Esophagus squamous epithelium (tissue), 5 donors: Measurements from ENCODE around the gene PKP1. TPM values are rescaled to one million over a fixed set of nuclear protein-coding genes. Genes with fewer than 3 reads are reported as not detected.

Experiments
- DNase-seq: peaks from one replicate; lab custom pipeline; 2025; lab: John Stamatoyannopoulos, UW
- H3K27ac ChIP-seq, 4 donors: fragments of 200-600 bp; sonication (generic); one replicate each; pipeline ENCODE4 v1.5.1; 2016 to 2019; ENCODE audit warnings: mild to moderate bottlenecking in 1 of 4
- H3K27me3 ChIP-seq, 4 donors: fragments of 200-600 bp; sonication (generic); 1 replicate in 3 of 4; 2 replicates in 1 of 4; pipeline versions ENCODE4 v1.5.1 to v1.6.0; 2017 to 2021; ENCODE audit warnings: antibody characterized with exemption in 1 of 4
- H3K36me3 ChIP-seq, 3 donors: fragments of 200-600 bp; sonication (generic); one replicate each; pipeline ENCODE4 v1.5.1; 2016 to 2019
- H3K4me1 ChIP-seq, 3 donors: fragments of 200-600 bp; sonication (generic); one replicate each; pipeline ENCODE4 v1.5.1; 2017 to 2019
- H3K4me3 ChIP-seq, 4 donors: fragments of 200-600 bp; sonication (generic); 1 replicate in 3 of 4; 2 replicates in 1 of 4; pipeline ENCODE4 v1.5.1; 2016 to 2019; ENCODE audit warnings: mild to moderate bottlenecking in 2 of 4, moderate library complexity in 1 of 4
- H3K9me3 ChIP-seq, 3 donors: fragments of 200-600 bp; sonication (generic); one replicate each; pipeline ENCODE4 v1.5.1; 2016 to 2019
- CTCF ChIP-seq, 6 experiments: fragments of 450-650 bp in 4 of 6; fragments of 200-600 bp in 2 of 6; sonication (generic) in 2 of 6; IDR thresholded peaks; one replicate each; pipeline ENCODE4 v1.5.1; 2016 to 2019; ENCODE audit warnings: antibody characterized with exemption in 6 of 6, mild to moderate bottlenecking in 4 of 6, moderate library complexity in 4 of 6
- POLR2A ChIP-seq, 4 donors: fragments of 450-650 bp; IDR thresholded peaks; one replicate each; pipeline ENCODE4 v1.6.1; 2017; ENCODE audit warnings: antibody characterized with exemption in 4 of 4, mild to moderate bottlenecking in 4 of 4, moderate library complexity in 3 of 4
- WGBS, 2 donors: methylation state at CpG; one replicate each; pipeline ENCODE4 v1.1.5; 2018; 5-methylcytosine and 5-hydroxymethylcytosine counted together
- intact Hi-C: fragments of 100-400 bp; cut with DNase I; formaldehyde crosslinking; loops from one replicate; pipeline ENCODE4 v1.15.0; 2022
- total RNA-seq, 4 donors: library from RNA; depleted of rRNA; stranded (reverse); fragments of >200 nt; gene quantifications; one replicate each; pipeline ENCODE4 v1.1.0, GENCODE V29; 2016
- donor health status: DM: yes; HTN: yes; CAD: no.

The PKP1 gene
- total RNA-seq, 4 donors from 2014 or later, result 263 to 706 (median 410) TPM

- peaks cover 0 to 31% (median 0%) of the 10 kb centered on the region in 4 donors for H3K27me3 ChIP-seq
- no peak for DNase-seq
- 51 to 71% methylated on average over 4 to 5 of the region's 8 CpGs for WGBS, 2 donors
- peak overlapping the region; percentile 77 to 85 (median 81) for H3K27ac ChIP-seq
- no peaks in the 10 kb centered on the region for H3K9me3 ChIP-seq
- no peak for TF ChIP-seq CTCF (IDR thresholded peaks at IDR 0.05)
- no peak for TF ChIP-seq POLR2A (IDR thresholded peaks at IDR 0.05)
- peaks cover 22 to 33% (median 22%) of the 10 kb centered on the region in 3 donors for H3K4me1 ChIP-seq
- no peak overlapping the region for H3K4me3 ChIP-seq
- intact Hi-C loops, result no loop called here
- no peaks in the 10 kb centered on the region for H3K36me3 ChIP-seq
These were observed 22.5 kb upstream of the PKP1 start for GRCh38 chr1:201260648-201261311.

GRCh38 chr1:201261771-201262547 is 21.3 kb upstream of the PKP1 start:
- Histone ChIP-seq H3K4me3 (no peak overlapping the region), H3K9me3 (no peaks in the 10 kb centered on the region), H3K27ac (peak overlapping the region in 2 of 4 donors; percentile 83 to 85), H3K36me3 (no peaks in the 10 kb centered on the region), H3K4me1 (peaks cover 22 to 45% (median 25%) of the 10 kb centered on the region in 3 donors), H3K27me3 (peaks cover 0 to 31% (median 0%) of the 10 kb centered on the region in 4 donors)
- DNase-seq, result no peak
- no peak for TF ChIP-seq POLR2A (IDR thresholded peaks at IDR 0.05)
- TF ChIP-seq CTCF (IDR thresholded peaks at IDR 0.05), result no peak
- intact Hi-C loops, result no loop called here
- 71 to 83% methylated on average over 6 to 7 of the region's 8 CpGs for WGBS, 2 donors

- intact Hi-C loops, result no loop called here
- H3K9me3 ChIP-seq, result no peaks in the 10 kb centered on the region
- DNase-seq, result no peak
- 88 to 94% methylated on average over 5 to 6 of the region's 7 CpGs for WGBS, 2 donors
- H3K4me3 ChIP-seq, result no peak overlapping the region
- H3K4me1 ChIP-seq, result peaks cover 22 to 56% (median 31%) of the 10 kb centered on the region in 3 donors
- H3K36me3 ChIP-seq, result no peaks in the 10 kb centered on the region
- H3K27ac ChIP-seq, result no peak overlapping the region
- H3K27me3 ChIP-seq, result peaks cover 0 to 38% (median 0%) of the 10 kb centered on the region in 4 donors
- TF ChIP-seq POLR2A (IDR thresholded peaks at IDR 0.05) (no peak), CTCF (IDR thresholded peaks at IDR 0.05) (no peak)
These were observed 20.2 kb upstream of the PKP1 start for GRCh38 chr1:201262963-201263608.

- Histone ChIP-seq H3K4me1 (peaks cover 30 to 66% (median 39%) of the 10 kb centered on the region in 3 donors), H3K4me3 (no peak overlapping the region), H3K27me3 (peaks cover 0 to 45% (median 0%) of the 10 kb centered on the region in 4 donors), H3K36me3 (no peaks in the 10 kb centered on the region), H3K9me3 (no peaks in the 10 kb centered on the region), H3K27ac (no peak overlapping the region)
- TF ChIP-seq CTCF (IDR thresholded peaks at IDR 0.05) (no peak), POLR2A (IDR thresholded peaks at IDR 0.05) (no peak)
- intact Hi-C loops, result no loop called here
- DNase-seq, result no peak
- 86 to 97% methylated on average over 5 to 6 of the region's 6 CpGs for WGBS, 2 donors
These were observed 19.2 kb upstream of the PKP1 start for GRCh38 chr1:201264072-201264471.
